CD4-positive, alpha-beta T cell (primary cell): ENCODE results near the gene P3R3URF. TPM values are rescaled to one million over a fixed set of nuclear protein-coding genes. Genes with fewer than 3 reads are reported as not detected.

Experiments
- ATAC-seq: fragments of 200-7000 bp; cut with Tn5 transposase; one replicate; pipeline ENCODE4 v1.10.0; 2022; ENCODE audit warnings: mild to moderate bottlenecking; ENCODE audit not compliant: poor library complexity
- CTCF ChIA-PET: fragments of 350-600 bp; sonication (Branson Sonifier 250); formaldehyde crosslinking; loops from one replicate; lab custom pipeline; 2021; ENCODE audit warnings: antibody characterized with exemption, inconsistent platforms; lab: Charles Lee
- POLR2A ChIA-PET: fragments of 350-600 bp; sonication (Branson Sonifier 250); formaldehyde crosslinking; loops from one replicate; lab custom pipeline; 2021; ENCODE audit warnings: antibody characterized with exemption, inconsistent platforms; lab: Charles Lee
- DNase-seq, 14 experiments: peaks; one replicate each; pipeline ENCODE4 v3.0.0-alpha.2; 2013 to 2020; ENCODE audit warnings: mixed read lengths in 2 of 14
- H3K27ac ChIP-seq, 2 donors: one replicate each; pipeline versions ENCODE4 v1.5.1 to v1.7.0; 2013; ENCODE audit warnings: low read length in 2 of 2, low read depth in 1 of 2, mild to moderate bottlenecking in 1 of 2
- H3K27me3 ChIP-seq, 2 experiments: 1 replicate in 1 of 2; 2 replicates in 1 of 2; pipeline versions ENCODE4 v1.6.1 to v1.7.0; 2013; ENCODE audit warnings: low read length in 2 of 2, control low read depth in 1 of 2, mild to moderate bottlenecking in 1 of 2, moderate library complexity in 1 of 2; ENCODE audit not compliant: insufficient read depth in 2 of 2, control insufficient read depth in 1 of 2
- H3K36me3 ChIP-seq: one replicate; pipeline ENCODE4 v1.6.1; 2013; ENCODE audit warnings: low read length, control low read depth; ENCODE audit not compliant: insufficient read depth
- H3K4me1 ChIP-seq: one replicate; pipeline ENCODE4 v1.6.1; 2013; ENCODE audit warnings: low read length, control low read depth; ENCODE audit not compliant: insufficient read depth
- H3K4me3 ChIP-seq: one replicate; pipeline ENCODE4 v1.5.1; 2013; ENCODE audit warnings: mild to moderate bottlenecking, low read length, moderate library complexity
- H3K9me3 ChIP-seq, 2 experiments: 1 replicate in 1 of 2; 2 replicates in 1 of 2; pipeline versions ENCODE4 v1.6.1 to v1.7.0; 2013; ENCODE audit warnings: low read length in 2 of 2, mild to moderate bottlenecking in 2 of 2, control low read depth in 1 of 2, moderate library complexity in 1 of 2; ENCODE audit not compliant: control insufficient read depth in 1 of 2, insufficient read depth in 1 of 2
- H3K27ac Mint-ChIP-seq: one replicate; pipeline ENCODE4 v1.8.0; 2020; ENCODE audit warnings: mixed read lengths
- H3K27me3 Mint-ChIP-seq: one replicate; pipeline ENCODE4 v1.8.0; 2021; ENCODE audit warnings: mixed read lengths
- H3K36me3 Mint-ChIP-seq: one replicate; pipeline ENCODE4 v1.8.0; 2021; ENCODE audit warnings: low read depth, mixed read lengths
- H3K4me1 Mint-ChIP-seq: one replicate; pipeline ENCODE4 v1.8.0; 2021; ENCODE audit warnings: low read depth, mixed read lengths
- H3K4me3 Mint-ChIP-seq: one replicate; pipeline ENCODE4 v1.8.0; 2020; ENCODE audit warnings: mild to moderate bottlenecking, mixed read lengths
- H3K9me3 Mint-ChIP-seq: one replicate; pipeline ENCODE4 v1.8.0; 2020; ENCODE audit warnings: mixed read lengths
- CTCF ChIP-seq: fragments of 200-600 bp; IDR thresholded peaks from one replicate; pipeline ENCODE4 v1.8.0; 2022; ENCODE audit warnings: antibody characterized with exemption, mild to moderate bottlenecking
- intact Hi-C, 2 experiments: fragments of 100-400 bp; cut with DNase I in 1 of 2; cut with micrococcal nuclease in 1 of 2; formaldehyde crosslinking; loops; one replicate each; pipeline versions ENCODE4 v1.15.1 to v1.9.0; 2023 to 2025; cut with DNase I, micrococcal nuclease
- total RNA-seq, 174 experiments: library from RNA in 2 of 174; stranded (reverse) in 2 of 174; gene quantifications; one replicate each; pipeline ENCODE4 v1.2.3 and lab custom pipeline; 2021 to 2026

The P3R3URF gene
- total RNA-seq, 2 experiments from 2014 or later, result not detected

GRCh38 chr1:46174448-46175231 is 1.6 kb downstream of the P3R3URF start, which contains the start of gene TSPAN1:
TSS of gene TSPAN1 (plus strand) at chr1:46175087. CDS start at chr1:46181108, 6,021 bp downstream.
- Mint-ChIP-seq H3K27ac (no peak within 1 kb of the TSS), H3K27me3 (no peaks in the 10 kb centered on the region), H3K4me1 (no peaks in the 10 kb centered on the region), H3K4me3 (no peak within 1 kb of the TSS), H3K36me3 (no peaks in the 10 kb centered on the region), H3K9me3 (no peaks in the 10 kb centered on the region)
- intact Hi-C loops, result no loop called here
- Histone ChIP-seq H3K27me3 (no peaks in the 10 kb centered on the region), H3K4me3 (no peak within 1 kb of the TSS), H3K36me3 (no peaks in the 10 kb centered on the region), H3K27ac (no peak within 1 kb of the TSS), H3K9me3 (no peaks in the 10 kb centered on the region), H3K4me1 (peaks cover 5% of the 10 kb centered on the region)
- no peak for TF ChIP-seq CTCF
- POLR2A ChIA-PET, result no interaction called here
- CTCF ChIA-PET, result no interaction called here
- DNase-seq (no peak), ATAC-seq (no peak)

- intact Hi-C loops, result no loop called here
- ChIA-PET CTCF (no interaction called here), POLR2A (interaction anchor here (0.9 kb wide), 1 partner anchor 38 kb away, joined by 3 read pairs; no protein-coding TSS in a partner anchor)
- Mint-ChIP-seq H3K4me3 (no peak overlapping the region), H3K9me3 (no peaks in the 10 kb centered on the region), H3K36me3 (no peaks in the 10 kb centered on the region), H3K4me1 (no peaks in the 10 kb centered on the region), H3K27me3 (no peaks in the 10 kb centered on the region), H3K27ac (no peak overlapping the region)
- Histone ChIP-seq H3K27ac (no peak overlapping the region), H3K4me1 (no peaks in the 10 kb centered on the region), H3K36me3 (no peaks in the 10 kb centered on the region), H3K4me3 (no peak overlapping the region), H3K9me3 (no peaks in the 10 kb centered on the region), H3K27me3 (no peaks in the 10 kb centered on the region)
- DNase-seq (no peak), ATAC-seq (no peak)
- TF ChIP-seq CTCF, result no peak
These were observed 2.9 kb downstream of the P3R3URF start for GRCh38 chr1:46173361-46173856.

- TF ChIP-seq CTCF, result no peak
- H3K9me3 ChIP-seq, result no peaks in the 10 kb centered on the region
- H3K27me3 ChIP-seq, result no peaks in the 10 kb centered on the region
- DNase-seq (no peak), ATAC-seq (no peak)
- no peaks in the 10 kb centered on the region for H3K36me3 Mint-ChIP-seq
- peaks cover 4% of the 10 kb centered on the region for H3K4me1 ChIP-seq
- H3K27ac Mint-ChIP-seq, result no peak overlapping the region
- H3K9me3 Mint-ChIP-seq, result no peaks in the 10 kb centered on the region
- no peak overlapping the region for H3K4me3 ChIP-seq
- intact Hi-C loops, result no loop called here
- peaks cover 6% of the 10 kb centered on the region for H3K4me1 Mint-ChIP-seq
- H3K36me3 ChIP-seq, result no peaks in the 10 kb centered on the region
- no peak overlapping the region for H3K27ac ChIP-seq
- H3K27me3 Mint-ChIP-seq, result no peaks in the 10 kb centered on the region
- POLR2A ChIA-PET, result interaction anchor here (0.9 kb wide), 1 partner anchor 37 kb away, joined by 3 read pairs; no protein-coding TSS in a partner anchor
- H3K4me3 Mint-ChIP-seq, result no peak overlapping the region
- CTCF ChIA-PET, result no interaction called here
These were observed 4.0 kb downstream of the P3R3URF start for GRCh38 chr1:46172321-46172720.
